GM23248 (cell line): ENCODE measurements around the gene OR51G1.

Source experiments
- EZH2 ChIP-seq: fragments of 200-600 bp; sonication (generic); IDR thresholded peaks from 2 replicates; pipeline ENCODE4 v1.6.1; 2018; ENCODE audit warnings: antibody characterized with exemption, mild to moderate bottlenecking; ENCODE audit not compliant: insufficient read depth, poor library complexity, severe bottlenecking
- EZH2phosphoT487 ChIP-seq: fragments of 200-600 bp; sonication (generic); IDR thresholded peaks from 2 replicates; pipeline ENCODE4 v1.6.1; 2018; ENCODE audit warnings: antibody characterized with exemption, moderate library complexity, mild to moderate bottlenecking, low read depth; ENCODE audit not compliant: insufficient read depth

GRCh38 chr11:4924239-4924638 is at the start of gene OR51G1:
- TF ChIP-seq EZH2phosphoT487, result no peak
- TF ChIP-seq EZH2, result no peak
